Measurements from ENCODE around the gene APLP2.
A peak's percentile ranks its signal among the peaks of the same experiment; 100 is the strongest.
"Not testable (repeated sequence)": the region's sequence is repeated elsewhere in the genome, so short reads cannot be mapped to it uniquely, and the experiment has no call there.

APLP2 gene
- total RNA-seq, result 121 to 149 reads per million in 2 experiments

DNA sequence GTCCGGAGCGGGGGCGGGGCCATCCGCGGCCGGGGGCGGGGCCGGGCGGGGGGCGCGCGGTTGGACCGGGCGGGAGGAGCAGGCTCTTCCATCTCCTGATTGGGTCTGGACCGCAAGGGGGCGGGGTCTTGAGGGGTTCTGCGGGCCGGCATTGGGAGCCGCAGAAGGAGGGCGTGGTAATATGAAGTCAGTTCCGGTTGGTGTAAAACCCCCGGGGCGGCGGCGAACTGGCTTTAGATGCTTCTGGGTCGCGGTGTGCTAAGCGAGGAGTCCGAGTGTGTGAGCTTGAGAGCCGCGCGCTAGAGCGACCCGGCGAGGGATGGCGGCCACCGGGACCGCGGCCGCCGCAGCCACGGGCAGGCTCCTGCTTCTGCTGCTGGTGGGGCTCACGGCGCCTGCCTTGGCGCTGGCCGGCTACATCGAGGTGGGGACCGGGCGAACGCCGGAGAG is at the start of gene APLP2:
TSS of gene APLP2 (plus strand) at position 236 of the 450 bp plus-strand sequence. CDS start at position 320, 84 bp downstream.
- DNase-seq (ENCODE audit: low read depth), result peak; percentile 97

- no peak for DNase-seq (ENCODE audit: low read depth)
These were observed 49.4 kb upstream of the APLP2 start for GRCh38 chr11:130020323-130020722.

DNA sequence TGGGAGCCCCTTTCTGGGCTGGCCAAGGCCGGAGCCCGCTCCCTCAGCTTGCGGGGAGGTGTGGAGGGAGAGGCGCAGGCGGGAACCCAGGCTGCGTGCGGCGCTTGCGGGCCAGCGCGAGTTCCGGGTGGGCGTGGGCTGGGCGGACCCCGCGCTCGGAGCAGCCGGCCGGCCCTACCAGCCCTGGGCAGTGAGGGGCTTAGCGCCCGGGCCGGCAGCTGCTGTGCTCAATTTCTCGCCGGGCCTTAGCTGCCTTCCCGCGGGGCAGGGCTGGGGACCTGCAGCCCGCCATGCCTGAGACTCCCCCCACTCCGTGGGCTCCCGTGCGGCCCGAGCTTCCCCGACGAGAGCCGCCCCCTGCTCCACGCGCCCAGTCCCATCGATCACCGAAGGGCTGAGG is 48.1 kb upstream of the APLP2 start:
- DNase-seq (ENCODE audit: low read depth), result not testable (repeated sequence)

GRCh38 chr11:130022799-130023198 is 46.9 kb upstream of the APLP2 start:
- no peak for DNase-seq (ENCODE audit: low read depth)

GRCh38 chr11:130023204-130023603 is 46.5 kb upstream of the APLP2 start:
- DNase-seq (ENCODE audit: low read depth), result no peak

GRCh38 chr11:130024361-130024760 is 45.3 kb upstream of the APLP2 start:
- no peak for DNase-seq (ENCODE audit: low read depth)

GRCh38 chr11:130025371-130025770 is 44.3 kb upstream of the APLP2 start:
- DNase-seq (ENCODE audit: low read depth), result no peak

GRCh38 chr11:130029137-130029536 is 40.6 kb upstream of the APLP2 start:
- no peak for DNase-seq (ENCODE audit: low read depth)

- no peak for DNase-seq (ENCODE audit: low read depth)
These were observed 38.6 kb upstream of the APLP2 start for GRCh38 chr11:130031056-130031455.

- no peak for DNase-seq (ENCODE audit: low read depth)
These were observed 37.7 kb upstream of the APLP2 start for GRCh38 chr11:130031945-130032344.

DNA sequence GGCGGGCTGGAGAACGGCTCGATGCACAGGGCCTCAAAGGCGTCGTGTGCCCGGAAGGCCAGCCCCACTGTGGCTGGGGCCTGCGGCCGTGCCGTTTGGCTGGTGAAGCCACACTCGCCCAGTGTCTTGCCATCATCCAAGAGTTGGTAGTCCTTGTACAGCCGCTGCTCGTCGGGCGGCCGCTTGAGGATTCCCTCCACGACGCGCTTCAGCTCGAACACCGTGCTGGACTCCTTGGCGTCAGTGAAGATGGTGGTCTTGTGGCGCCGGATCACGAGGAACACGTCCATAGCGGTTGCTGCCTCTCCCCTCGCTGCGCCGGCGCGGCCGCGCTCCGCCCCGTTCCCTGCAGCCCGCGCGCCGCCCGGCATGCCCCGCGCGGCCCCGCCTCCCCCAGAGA is 36.8 kb upstream of the APLP2 start:
- DNase-seq (ENCODE audit: low read depth), result no peak

- DNase-seq (ENCODE audit: low read depth), result no peak
These were observed 35.5 kb upstream of the APLP2 start for GRCh38 chr11:130034236-130034635.

GRCh38 chr11:130037058-130037457 is 32.6 kb upstream of the APLP2 start:
- DNase-seq (ENCODE audit: low read depth), result no peak

- DNase-seq (ENCODE audit: low read depth), result no peak
These were observed 31.7 kb upstream of the APLP2 start for GRCh38 chr11:130037881-130038585.

- DNase-seq (ENCODE audit: low read depth), result no peak
These were observed 29.3 kb upstream of the APLP2 start for GRCh38 chr11:130040281-130040940.

DNA sequence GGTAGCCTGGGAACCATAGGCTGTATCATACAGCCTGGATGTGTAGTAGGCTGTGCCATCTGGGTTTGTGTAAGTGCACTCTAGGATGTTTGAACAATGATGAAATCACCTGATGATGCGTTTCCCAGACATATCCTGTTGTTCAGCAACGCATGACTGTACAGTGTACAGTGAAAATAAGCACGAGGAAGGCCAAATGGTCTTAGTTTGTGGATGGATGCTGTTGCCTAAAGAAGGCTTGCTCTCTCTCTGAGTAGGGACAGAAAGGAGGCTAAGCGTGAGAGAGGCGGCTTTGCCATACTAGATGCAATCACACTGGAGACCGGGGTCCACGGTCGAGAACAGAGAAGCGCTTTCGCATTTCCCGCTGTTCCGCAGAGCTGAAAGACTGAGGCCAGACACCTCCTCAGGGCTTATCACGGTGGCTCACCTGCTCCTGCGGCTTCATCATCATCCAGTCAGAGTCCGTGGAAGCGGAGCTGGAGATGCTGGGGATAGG is 27.6 kb upstream of the APLP2 start:
- no peak for DNase-seq (ENCODE audit: low read depth)

- DNase-seq (ENCODE audit: low read depth), result no peak
These were observed 26.1 kb upstream of the APLP2 start for GRCh38 chr11:130043575-130043974.

- no peak for DNase-seq (ENCODE audit: low read depth)
These were observed 22.6 kb upstream of the APLP2 start for GRCh38 chr11:130047141-130047540.

- no peak for DNase-seq (ENCODE audit: low read depth)
These were observed 20.3 kb upstream of the APLP2 start for GRCh38 chr11:130049328-130049771.

- no peak for DNase-seq (ENCODE audit: low read depth)
These were observed 19.4 kb upstream of the APLP2 start for GRCh38 chr11:130050257-130050656.

- DNase-seq (ENCODE audit: low read depth), result no peak
These were observed 18.6 kb upstream of the APLP2 start for GRCh38 chr11:130051082-130051481.

GRCh38 chr11:130052567-130052966 is 17.1 kb upstream of the APLP2 start:
- no peak for DNase-seq (ENCODE audit: low read depth)

- no peak for DNase-seq (ENCODE audit: low read depth)
These were observed 14.7 kb upstream of the APLP2 start for GRCh38 chr11:130054966-130055365.

Data from T follicular helper cell (primary cell).